ENCODE results near the gene TUNAR. TPM values are rescaled to one million over a fixed set of nuclear protein-coding genes. Genes with fewer than 3 reads are reported as not detected.

The TUNAR gene
- total RNA-seq, 2 donors from 2014 or later = 0.07 to 0.11 TPM

DNA sequence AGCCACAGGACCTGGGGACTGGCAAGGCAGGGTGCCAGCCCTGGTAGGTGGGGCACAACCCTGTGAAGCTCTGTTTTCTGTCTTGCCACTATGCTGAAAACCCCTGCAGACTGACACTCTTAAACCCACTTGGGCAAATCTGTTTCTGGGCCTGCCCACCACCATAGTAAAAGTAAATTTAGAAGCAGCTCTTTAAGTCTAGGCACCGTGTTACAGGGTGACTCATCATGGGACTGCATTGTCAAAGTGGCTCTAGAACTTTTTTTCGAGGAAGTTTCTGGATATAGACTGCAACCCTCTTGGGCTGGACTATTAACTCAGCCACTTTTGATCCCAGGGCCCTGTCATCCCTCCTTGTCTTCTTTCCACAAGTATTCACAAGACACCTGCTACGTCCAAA lies 7.7 kb downstream of the TUNAR start:
- H3K27ac ChIP-seq = no peak overlapping the region
- no peaks in the 10 kb centered on the region for H3K27me3 ChIP-seq
- H3K4me1 ChIP-seq = no peaks in the 10 kb centered on the region
- no peaks in the 10 kb centered on the region for H3K9me3 ChIP-seq
- DNase-seq = no peak
- no peaks in the 10 kb centered on the region for H3K36me3 ChIP-seq
- H3K9ac ChIP-seq (ENCODE audit: low read depth in 2 of 2, low read length in 2 of 2) = no peak overlapping the region
- intact Hi-C loops (cut with DNase I) = no loop called here
- no peak overlapping the region for H3K4me3 ChIP-seq
- TF ChIP-seq, protein P1, sequence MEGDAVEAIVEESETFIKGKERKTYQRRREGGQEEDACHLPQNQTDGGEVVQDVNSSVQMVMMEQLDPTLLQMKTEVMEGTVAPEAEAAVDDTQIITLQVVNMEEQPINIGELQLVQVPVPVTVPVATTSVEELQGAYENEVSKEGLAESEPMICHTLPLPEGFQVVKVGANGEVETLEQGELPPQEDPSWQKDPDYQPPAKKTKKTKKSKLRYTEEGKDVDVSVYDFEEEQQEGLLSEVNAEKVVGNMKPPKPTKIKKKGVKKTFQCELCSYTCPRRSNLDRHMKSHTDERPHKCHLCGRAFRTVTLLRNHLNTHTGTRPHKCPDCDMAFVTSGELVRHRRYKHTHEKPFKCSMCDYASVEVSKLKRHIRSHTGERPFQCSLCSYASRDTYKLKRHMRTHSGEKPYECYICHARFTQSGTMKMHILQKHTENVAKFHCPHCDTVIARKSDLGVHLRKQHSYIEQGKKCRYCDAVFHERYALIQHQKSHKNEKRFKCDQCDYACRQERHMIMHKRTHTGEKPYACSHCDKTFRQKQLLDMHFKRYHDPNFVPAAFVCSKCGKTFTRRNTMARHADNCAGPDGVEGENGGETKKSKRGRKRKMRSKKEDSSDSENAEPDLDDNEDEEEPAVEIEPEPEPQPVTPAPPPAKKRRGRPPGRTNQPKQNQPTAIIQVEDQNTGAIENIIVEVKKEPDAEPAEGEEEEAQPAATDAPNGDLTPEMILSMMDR (IDR thresholded peaks at IDR 0.05) = no peak

DNA sequence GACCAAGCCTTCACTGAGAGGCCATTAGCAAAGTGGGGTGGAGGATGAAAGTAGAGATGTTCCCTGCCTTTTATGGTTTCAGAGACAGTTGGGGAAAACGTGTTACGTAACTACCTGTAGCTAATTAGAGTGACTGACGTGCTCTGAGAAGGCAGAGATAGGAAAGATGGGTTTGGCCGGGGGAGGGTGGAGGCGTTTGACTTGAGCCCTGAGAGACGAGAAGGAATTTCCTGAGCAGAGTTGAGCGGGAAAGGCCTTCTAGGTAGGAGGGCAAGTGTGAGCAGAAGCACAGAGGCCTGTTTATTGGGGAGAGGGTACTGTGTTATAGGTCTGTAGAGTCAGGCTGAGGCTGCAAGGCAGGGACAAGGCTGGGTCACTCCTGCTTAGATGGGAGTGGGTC lies 8.6 kb downstream of the TUNAR start:
- H3K27me3 ChIP-seq = no peaks in the 10 kb centered on the region

DNA sequence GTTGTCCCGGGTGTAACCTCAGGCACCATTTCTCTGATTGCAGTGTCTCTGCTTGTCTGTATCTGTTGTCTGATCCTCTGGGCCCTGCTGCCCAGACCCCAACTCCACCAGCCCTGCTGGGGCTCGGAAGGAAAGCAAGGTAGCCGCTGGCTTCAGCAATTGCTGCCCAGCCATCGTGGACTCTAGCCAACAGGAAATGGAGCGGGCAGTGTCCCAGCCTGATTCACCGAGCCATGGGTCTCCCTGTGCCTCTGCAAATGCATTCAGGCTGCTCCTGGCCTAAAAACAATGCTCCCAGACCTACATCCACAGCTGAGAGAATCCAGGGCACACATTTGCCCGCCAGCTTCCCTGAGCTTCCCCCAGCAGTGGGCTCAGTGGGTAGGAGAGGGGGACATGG lies 9.2 kb downstream of the TUNAR start:
- no peak overlapping the region for H3K9ac ChIP-seq (ENCODE audit: low read depth in 2 of 2, low read length in 2 of 2)
- no peaks in the 10 kb centered on the region for H3K36me3 ChIP-seq
- intact Hi-C loops (cut with DNase I) = no loop called here
- no peak for DNase-seq
- no peak overlapping the region for H3K27ac ChIP-seq
- no peak overlapping the region for H3K4me3 ChIP-seq
- no peaks in the 10 kb centered on the region for H3K9me3 ChIP-seq
- TF ChIP-seq, protein P1 (IDR thresholded peaks at IDR 0.05) = no peak
- H3K4me1 ChIP-seq = no peaks in the 10 kb centered on the region
- no peaks in the 10 kb centered on the region for H3K27me3 ChIP-seq

More for the DNA sequence above, 8.6 kb downstream of the TUNAR start:
- H3K4me3 ChIP-seq = no peak overlapping the region
- no peaks in the 10 kb centered on the region for H3K9me3 ChIP-seq
- no peak for DNase-seq
- intact Hi-C loops (cut with DNase I) = no loop called here
- TF ChIP-seq, protein P1 (IDR thresholded peaks at IDR 0.05) = no peak
- H3K36me3 ChIP-seq = no peaks in the 10 kb centered on the region
- H3K4me1 ChIP-seq = no peaks in the 10 kb centered on the region
- no peak overlapping the region for H3K9ac ChIP-seq (ENCODE audit: low read depth in 2 of 2, low read length in 2 of 2)
- no peak overlapping the region for H3K27ac ChIP-seq

DNA sequence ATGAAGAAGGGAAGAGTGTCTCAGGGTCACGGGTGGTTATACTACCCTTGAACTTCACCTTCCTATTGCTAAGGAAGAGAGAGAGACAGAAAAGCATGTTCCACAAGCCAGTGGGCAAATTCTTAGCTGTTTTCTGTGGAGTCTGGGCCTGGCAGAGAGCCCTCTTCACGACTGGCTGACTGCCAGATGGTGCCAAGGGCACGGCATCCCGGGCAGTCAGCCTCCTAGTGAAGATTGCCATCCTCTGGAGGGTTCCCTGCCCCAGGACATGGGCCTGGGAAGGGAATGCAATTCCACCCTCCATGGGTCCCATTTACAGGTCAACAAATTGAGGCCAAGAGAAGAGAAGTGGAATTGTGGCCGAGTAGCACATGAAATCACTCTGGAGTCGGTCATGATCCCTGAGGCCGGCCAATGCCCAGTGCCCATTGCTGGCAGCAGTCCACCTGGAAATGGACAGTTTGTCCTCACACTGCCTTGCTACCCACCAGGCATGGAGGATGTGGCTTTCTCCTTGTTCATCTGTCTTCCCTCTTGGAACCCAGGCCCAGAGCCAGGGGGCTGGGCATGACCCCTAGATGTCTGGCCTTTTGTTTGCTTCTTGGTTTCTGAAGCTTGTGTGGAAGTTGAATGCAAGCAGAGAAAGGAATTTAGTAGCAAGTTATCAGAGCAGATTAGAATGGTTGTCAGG lies 9.9 kb downstream of the TUNAR start:
- no peaks in the 10 kb centered on the region for H3K9me3 ChIP-seq
- DNase-seq = no peak
- H3K4me1 ChIP-seq = no peaks in the 10 kb centered on the region
- no peak overlapping the region for H3K4me3 ChIP-seq
- H3K27me3 ChIP-seq = no peaks in the 10 kb centered on the region
- TF ChIP-seq, protein P1 (IDR thresholded peaks at IDR 0.05) = no peak
- H3K36me3 ChIP-seq = no peaks in the 10 kb centered on the region
- H3K27ac ChIP-seq = no peak overlapping the region
- no peak overlapping the region for H3K9ac ChIP-seq (ENCODE audit: low read depth in 2 of 2, low read length in 2 of 2)
- intact Hi-C loops (cut with DNase I) = no loop called here

DNA sequence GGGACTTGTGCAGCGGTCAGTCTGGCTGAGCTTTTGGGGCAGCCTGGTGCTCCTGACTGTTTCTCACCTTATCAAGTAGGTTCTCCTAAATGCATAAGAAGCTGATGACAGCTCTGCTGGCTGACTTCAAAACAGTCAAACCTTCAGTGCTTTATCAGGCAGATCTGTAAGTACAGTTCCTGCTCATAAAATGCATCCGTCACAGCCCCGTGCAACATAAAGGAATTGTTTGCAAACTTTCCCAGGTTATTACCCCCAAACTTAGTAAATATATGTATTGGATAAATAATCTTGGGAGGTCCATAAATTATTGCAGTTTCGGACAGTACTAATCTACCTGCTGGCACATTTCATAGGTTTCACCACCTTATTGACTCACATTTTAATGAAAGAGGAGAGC lies 10.7 kb downstream of the TUNAR start:
- TF ChIP-seq, protein P1 (IDR thresholded peaks at IDR 0.05) = no peak
- no peaks in the 10 kb centered on the region for H3K4me1 ChIP-seq
- H3K36me3 ChIP-seq = no peaks in the 10 kb centered on the region
- intact Hi-C loops (cut with DNase I) = no loop called here
- H3K9ac ChIP-seq (ENCODE audit: low read depth in 2 of 2, low read length in 2 of 2) = no peak overlapping the region
- no peaks in the 10 kb centered on the region for H3K27me3 ChIP-seq
- DNase-seq = no peak
- no peak overlapping the region for H3K4me3 ChIP-seq
- no peaks in the 10 kb centered on the region for H3K9me3 ChIP-seq
- no peak overlapping the region for H3K27ac ChIP-seq

Measured in colonic mucosa (tissue), 4 donors.